Tibial nerve (tissue), 3 donors: ENCODE measurements around the gene PTPRB.

ENCODE experiments used
- CTCF ChIP-seq, 5 experiments: fragments of 200-600 bp in 3 of 5; fragments of 450-650 bp in 2 of 5; sonication (generic) in 3 of 5; IDR thresholded peaks; one replicate each; pipeline ENCODE4 v1.5.1; 2016 to 2019; ENCODE audit warnings: antibody characterized with exemption in 5 of 5, mild to moderate bottlenecking in 3 of 5, moderate library complexity in 2 of 5
- POLR2A ChIP-seq, 2 donors: fragments of 450-650 bp; IDR thresholded peaks; one replicate each; pipeline ENCODE4 v1.6.1; 2017; ENCODE audit warnings: antibody characterized with exemption in 2 of 2, mild to moderate bottlenecking in 2 of 2, moderate library complexity in 2 of 2

GRCh38 chr12:70590549-70591226 lies 46.5 kb downstream of the PTPRB start:
- TF ChIP-seq CTCF (IDR thresholded peaks at IDR 0.05), result no peak
- TF ChIP-seq POLR2A (IDR thresholded peaks at IDR 0.05), result no peak
